Neural cell (in vitro differentiated cells): ENCODE results near the gene PCOLCE2. TPM values are rescaled to one million over a fixed set of nuclear protein-coding genes. Genes with fewer than 3 reads are reported as not detected.

Source experiments
- H2AFZ ChIP-seq: fragments of 200-600, 300-800 bp; sonication (generic), shearing (Covaris generic); 2 replicates; pipeline ENCODE4 v1.6.0; 2014; ENCODE audit warnings: low read depth, mild to moderate bottlenecking, antibody characterized with exemption, low read length, moderate library complexity
- H3F3A ChIP-seq: fragments of 200-600 bp; shearing (Covaris generic); 2 replicates; pipeline ENCODE4 v1.6.1; 2016; ENCODE audit warnings: mild to moderate bottlenecking, moderate library complexity, mixed read lengths, antibody characterized with exemption, low read length; ENCODE audit not compliant: insufficient read depth, poor library complexity, severe bottlenecking
- H3K27ac ChIP-seq: fragments of 200-600, 300-800 bp; sonication (generic), shearing (Covaris generic); 2 replicates; pipeline ENCODE4 v1.5.1; 2014; ENCODE audit warnings: mild to moderate bottlenecking, low read length, moderate library complexity
- H3K27me3 ChIP-seq: fragments of 300-800, 200-600 bp; sonication (generic), shearing (Covaris generic); 2 replicates; pipeline ENCODE4 v1.6.0; 2014; ENCODE audit warnings: mild to moderate bottlenecking, low read depth, low read length, moderate library complexity; ENCODE audit not compliant: insufficient read depth
- H3K36me3 ChIP-seq: fragments of 300-800, 200-600 bp; sonication (generic), shearing (Covaris generic); 2 replicates; pipeline ENCODE4 v1.5.1; 2014; ENCODE audit warnings: mild to moderate bottlenecking, antibody characterized with exemption, low read length, moderate library complexity; ENCODE audit not compliant: insufficient read depth
- H3K4me2 ChIP-seq: fragments of 300-800, 200-600 bp; sonication (generic), shearing (Covaris generic); 2 replicates; pipeline ENCODE4 v1.6.0; 2014; ENCODE audit warnings: mild to moderate bottlenecking, low read length
- H3K4me3 ChIP-seq: fragments of 300-800, 200-600 bp; sonication (generic), shearing (Covaris generic); 2 replicates; pipeline ENCODE4 v1.5.1; 2014; ENCODE audit warnings: mild to moderate bottlenecking, low read length, moderate library complexity
- H3K79me2 ChIP-seq: fragments of 200-600 bp; shearing (Covaris generic); replicated peaks from 2 replicates; pipeline ENCODE4 v1.6.0; 2014; ENCODE audit warnings: mild to moderate bottlenecking, low read length, moderate library complexity; ENCODE audit not compliant: insufficient read depth
- H3K9ac ChIP-seq: fragments of 300-800, 200-600 bp; sonication (generic), shearing (Covaris generic); 2 replicates; pipeline ENCODE4 v1.6.1; 2016; ENCODE audit warnings: mild to moderate bottlenecking, low read length, mixed read lengths
- H3K9me2 ChIP-seq: fragments of 200-600 bp; shearing (Covaris generic); 2 replicates; pipeline ENCODE4 v1.6.1; 2016; ENCODE audit warnings: mild to moderate bottlenecking, low read length, mixed read lengths; ENCODE audit not compliant: insufficient read depth
- H3K9me3 ChIP-seq: fragments of 200-600, 300-800 bp; sonication (generic), shearing (Covaris generic); 2 replicates; pipeline ENCODE4 v1.6.1; 2016; ENCODE audit warnings: mild to moderate bottlenecking, mixed run types, low read length, moderate library complexity, mixed read lengths
- H4K20me1 ChIP-seq: fragments of 200-600 bp; shearing (Covaris generic); 2 replicates; pipeline ENCODE4 v1.6.1; 2016; ENCODE audit warnings: mild to moderate bottlenecking, mixed run types; ENCODE audit not compliant: insufficient read depth
- CTCF ChIP-seq: fragments of 450-650 bp; IDR thresholded peaks from 2 replicates; pipeline ENCODE4 v1.5.1; 2014; ENCODE audit warnings: antibody characterized with exemption, mild to moderate bottlenecking, moderate library complexity; ENCODE audit not compliant: poor library complexity, severe bottlenecking
- EP300 ChIP-seq: fragments of 450-650 bp; conservative IDR thresholded peaks from 2 replicates; pipeline ENCODE4 v1.6.1; 2014; ENCODE audit warnings: antibody characterized with exemption, mild to moderate bottlenecking, moderate library complexity; ENCODE audit not compliant: poor library complexity, severe bottlenecking
- EZH2 ChIP-seq: fragments of 200-600, 300-800 bp; shearing (Covaris generic), sonication (generic); IDR thresholded peaks from 2 replicates; pipeline ENCODE4 v1.6.1; 2014; ENCODE audit warnings: antibody characterized with exemption, low read length, borderline replicate concordance, mild to moderate bottlenecking; ENCODE audit not compliant: insufficient read depth, poor library complexity, severe bottlenecking
- MXI1 ChIP-seq: fragments of 450-650 bp; conservative IDR thresholded peaks from 2 replicates; pipeline ENCODE4 v1.6.1; 2014; ENCODE audit warnings: antibody characterized with exemption, mild to moderate bottlenecking; ENCODE audit not compliant: poor library complexity, severe bottlenecking
- POLR2AphosphoS5 ChIP-seq: IDR thresholded peaks from 2 replicates; pipeline ENCODE4 v1.6.1; 2012
- RAD21 ChIP-seq: fragments of 450-650 bp; conservative IDR thresholded peaks from 2 replicates; pipeline ENCODE4 v1.6.1; 2014; ENCODE audit warnings: antibody characterized with exemption, mild to moderate bottlenecking, moderate library complexity
- REST ChIP-seq: IDR thresholded peaks from 2 replicates; pipeline ENCODE4 v1.6.1; 2012; ENCODE audit warnings: borderline replicate concordance
- SMC3 ChIP-seq: fragments of 450-650 bp; conservative IDR thresholded peaks from 2 replicates; pipeline ENCODE4 v1.6.1; 2014; ENCODE audit warnings: antibody characterized with exemption, mild to moderate bottlenecking, moderate library complexity; ENCODE audit not compliant: poor library complexity
- TAF1 ChIP-seq: IDR thresholded peaks from 2 replicates; pipeline ENCODE4 v1.6.1; 2012; ENCODE audit warnings: low read depth
- polyA plus RNA-seq: library from polyadenylated mRNA; depleted of rRNA; stranded (reverse); fragments of >200 nt; gene quantifications from 2 replicates; pipeline ENCODE4 v1.2.3, GENCODE V29; 2014

The PCOLCE2 gene
- polyA plus RNA-seq, 1 donor from 2014 or later: 29.2 TPM

- H3F3A ChIP-seq: no peaks in the 10 kb centered on the region
- H3K9me2 ChIP-seq: no peaks in the 10 kb centered on the region
- TF ChIP-seq SMC3: no peak
- no peak for TF ChIP-seq EZH2
- TF ChIP-seq POLR2AphosphoS5: no peak
- no peak for TF ChIP-seq MXI1
- TF ChIP-seq RAD21: no peak
- TF ChIP-seq TAF1: no peak
- no peaks in the 10 kb centered on the region for H3K36me3 ChIP-seq
- H3K27ac ChIP-seq: no peak overlapping the region
- H4K20me1 ChIP-seq: no peaks in the 10 kb centered on the region
- no peak overlapping the region for H2AFZ ChIP-seq
- no peak overlapping the region for H3K9ac ChIP-seq
- no peak overlapping the region for H3K4me3 ChIP-seq
- H3K79me2 ChIP-seq: no peaks in the 10 kb centered on the region
- H3K4me2 ChIP-seq: no peak overlapping the region
- no peaks in the 10 kb centered on the region for H3K27me3 ChIP-seq
- H3K9me3 ChIP-seq: no peaks in the 10 kb centered on the region
These were observed 71.5 kb downstream of the PCOLCE2 start for GRCh38 chr3:142817356-142817755.

- H3K9me2 ChIP-seq: no peaks in the 10 kb centered on the region
- no peaks in the 10 kb centered on the region for H3K36me3 ChIP-seq
- no peak for TF ChIP-seq EZH2
- no peak for TF ChIP-seq TAF1
- no peak for TF ChIP-seq SMC3
- no peak for TF ChIP-seq RAD21
- no peak for TF ChIP-seq REST
- no peak for TF ChIP-seq POLR2AphosphoS5
- TF ChIP-seq EP300: no peak
- no peak for TF ChIP-seq CTCF
- no peak for TF ChIP-seq MXI1
- H3K4me3 ChIP-seq: no peak overlapping the region
- H3F3A ChIP-seq: no peaks in the 10 kb centered on the region
- H3K27ac ChIP-seq: no peak overlapping the region
- H3K9me3 ChIP-seq: no peaks in the 10 kb centered on the region
- H3K9ac ChIP-seq: no peak overlapping the region
- no peaks in the 10 kb centered on the region for H3K79me2 ChIP-seq
- no peaks in the 10 kb centered on the region for H3K27me3 ChIP-seq
- H3K4me2 ChIP-seq: no peak overlapping the region
- no peak overlapping the region for H2AFZ ChIP-seq
- no peaks in the 10 kb centered on the region for H4K20me1 ChIP-seq
These were observed 73.1 kb downstream of the PCOLCE2 start for GRCh38 chr3:142815803-142816202.

- Histone ChIP-seq H4K20me1 (no peaks in the 10 kb centered on the region), H3K79me2 (no peaks in the 10 kb centered on the region), H3K9me2 (no peaks in the 10 kb centered on the region), H3K9me3 (no peaks in the 10 kb centered on the region), H3K4me3 (no peak overlapping the region), H3K27ac (no peak overlapping the region), H3K27me3 (no peaks in the 10 kb centered on the region), H2AFZ (no peak overlapping the region), H3K9ac (no peak overlapping the region), H3K36me3 (no peaks in the 10 kb centered on the region), H3F3A (no peaks in the 10 kb centered on the region), H3K4me2 (no peak overlapping the region)
- TF ChIP-seq EZH2 (no peak), MXI1 (no peak), POLR2AphosphoS5 (no peak), EP300 (no peak), REST (no peak), TAF1 (no peak), CTCF (no peak), RAD21 (no peak), SMC3 (no peak)
These were observed 79.6 kb downstream of the PCOLCE2 start for GRCh38 chr3:142809259-142809658.
